Esophagus muscularis mucosa (tissue), 4 donors: ENCODE data around the gene LHPP.

Experiments
- EP300 ChIP-seq: sonication (generic); formaldehyde crosslinking; IDR thresholded peaks from one replicate; pipeline ENCODE4 v1.6.1; 2017; ENCODE audit warnings: antibody characterized with exemption
- POLR2AphosphoS5 ChIP-seq, 2 donors: sonication (generic); formaldehyde crosslinking; IDR thresholded peaks; one replicate each; pipeline ENCODE4 v1.6.1; 2017; ENCODE audit warnings: antibody characterized with exemption in 2 of 2
- TF ChIP-seq, protein P1 (sequence below), 3 experiments: fragments of 200-600 bp in 2 of 3; fragments of 450-650 bp in 1 of 3; sonication (generic) in 2 of 3; IDR thresholded peaks; one replicate each; pipeline ENCODE4 v1.5.1; 2017 to 2019; ENCODE audit warnings: antibody characterized with exemption in 3 of 3, mild to moderate bottlenecking in 2 of 3, moderate library complexity in 1 of 3

DNA sequence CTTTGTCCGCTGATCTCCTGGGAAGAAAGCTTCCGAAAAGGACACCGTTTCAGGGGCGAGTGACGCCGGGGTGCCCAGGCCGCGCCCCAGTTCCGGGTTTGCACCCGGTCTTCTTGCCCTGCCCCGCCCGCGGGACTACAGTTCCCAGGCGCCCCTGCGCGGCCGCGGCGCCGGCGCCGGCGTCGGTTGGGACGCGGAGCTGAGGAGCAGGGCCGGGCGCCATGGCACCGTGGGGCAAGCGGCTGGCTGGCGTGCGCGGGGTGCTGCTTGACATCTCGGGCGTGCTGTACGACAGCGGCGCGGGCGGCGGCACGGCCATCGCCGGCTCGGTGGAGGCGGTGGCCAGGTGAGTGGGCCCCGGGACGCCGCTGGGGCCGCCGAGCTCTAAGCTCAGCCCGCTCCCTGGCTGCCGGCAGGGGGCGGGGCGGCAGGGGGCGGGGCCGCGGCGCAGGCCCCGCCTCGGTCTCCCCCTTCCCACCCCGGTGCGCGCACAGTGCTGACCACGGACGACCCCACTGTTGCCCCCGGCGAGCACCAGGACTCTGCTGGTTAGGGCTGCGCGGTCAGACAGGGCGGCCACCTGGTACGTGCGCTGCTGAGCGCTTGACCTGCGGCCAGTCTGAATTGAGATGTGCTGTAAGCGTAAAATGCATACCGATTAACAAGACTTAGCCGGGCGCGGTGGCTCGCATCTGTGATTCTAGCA lies at the start of gene LHPP:
- TF ChIP-seq, protein P1, sequence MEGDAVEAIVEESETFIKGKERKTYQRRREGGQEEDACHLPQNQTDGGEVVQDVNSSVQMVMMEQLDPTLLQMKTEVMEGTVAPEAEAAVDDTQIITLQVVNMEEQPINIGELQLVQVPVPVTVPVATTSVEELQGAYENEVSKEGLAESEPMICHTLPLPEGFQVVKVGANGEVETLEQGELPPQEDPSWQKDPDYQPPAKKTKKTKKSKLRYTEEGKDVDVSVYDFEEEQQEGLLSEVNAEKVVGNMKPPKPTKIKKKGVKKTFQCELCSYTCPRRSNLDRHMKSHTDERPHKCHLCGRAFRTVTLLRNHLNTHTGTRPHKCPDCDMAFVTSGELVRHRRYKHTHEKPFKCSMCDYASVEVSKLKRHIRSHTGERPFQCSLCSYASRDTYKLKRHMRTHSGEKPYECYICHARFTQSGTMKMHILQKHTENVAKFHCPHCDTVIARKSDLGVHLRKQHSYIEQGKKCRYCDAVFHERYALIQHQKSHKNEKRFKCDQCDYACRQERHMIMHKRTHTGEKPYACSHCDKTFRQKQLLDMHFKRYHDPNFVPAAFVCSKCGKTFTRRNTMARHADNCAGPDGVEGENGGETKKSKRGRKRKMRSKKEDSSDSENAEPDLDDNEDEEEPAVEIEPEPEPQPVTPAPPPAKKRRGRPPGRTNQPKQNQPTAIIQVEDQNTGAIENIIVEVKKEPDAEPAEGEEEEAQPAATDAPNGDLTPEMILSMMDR (IDR thresholded peaks at IDR 0.05): peak; percentile 61 to 66 (median 63)
- TF ChIP-seq EP300 (no peak), POLR2AphosphoS5 (IDR thresholded peaks at IDR 0.05) (peak; percentile 44 to 45)
